HepG2 (cell line): ENCODE data around the gene MYPN.

Source experiments
- BRCA1 ChIP-seq: sonication (generic); formaldehyde crosslinking; IDR thresholded peaks from 2 replicates; pipeline ENCODE4 v1.4.0; 2020; ENCODE audit warnings: missing genetic modification reagents
- CEBPB ChIP-seq: IDR thresholded peaks from 2 replicates; pipeline ENCODE4 v1.6.1; 2011; ENCODE audit warnings: low read depth, low read length, improper control_type of control experiment, borderline replicate concordance
- CTCF ChIP-seq: sonication (generic); formaldehyde crosslinking; IDR thresholded peaks from 2 replicates; pipeline ENCODE4 v1.5.0; 2020; ENCODE audit warnings: mild to moderate bottlenecking, missing genetic modification reagents, moderate library complexity
- EP300 ChIP-seq, 3 experiments: sonication (generic) in 1 of 3; formaldehyde crosslinking in 1 of 3; IDR thresholded peaks; 2 replicates each; pipeline versions ENCODE4 v1.5.1 to v1.6.1; 2011 to 2020; ENCODE audit warnings: low read depth in 2 of 3, low read length in 2 of 3, borderline replicate concordance in 1 of 3, improper control_type of control experiment in 1 of 3, mild to moderate bottlenecking in 1 of 3, missing genetic modification reagents in 1 of 3, moderate library complexity in 1 of 3
- EZH2 ChIP-seq: conservative IDR thresholded peaks from 2 replicates; pipeline ENCODE4 v1.6.1; 2012; ENCODE audit warnings: mild to moderate bottlenecking, low read depth, low read length, moderate library complexity
- GABPA ChIP-seq, 2 experiments: IDR thresholded peaks; 2 replicates each; pipeline ENCODE4 v1.6.1; 2011 to 2016; ENCODE audit warnings: low read depth in 2 of 2, low read length in 1 of 2, missing biosample characterization in 1 of 2, missing genetic modification characterization in 1 of 2
- KDM1A ChIP-seq: IDR thresholded peaks from 2 replicates; pipeline ENCODE4 v1.6.1; 2016; ENCODE audit warnings: missing compliant biosample characterization
- PCBP2 ChIP-seq: fragments of 200-400 bp; formaldehyde crosslinking; optimal IDR thresholded peaks from 2 replicates; pipeline ENCODE3; 2018; ENCODE audit warnings: low read length, low read depth; ENCODE audit not compliant: poor library complexity, severe bottlenecking
- ZFY ChIP-seq: sonication (generic); formaldehyde crosslinking; IDR thresholded peaks from 2 replicates; pipeline ENCODE4 v1.4.0; 2020; ENCODE audit warnings: missing genetic modification reagents
- ZNF274 ChIP-seq: sonication (generic); formaldehyde crosslinking; IDR thresholded peaks from 2 replicates; pipeline ENCODE4 v1.5.1; 2020; ENCODE audit warnings: mild to moderate bottlenecking, missing genetic modification reagents
- ZNF513 ChIP-seq: sonication (generic); formaldehyde crosslinking; conservative IDR thresholded peaks from 2 replicates; pipeline ENCODE4 v1.5.0; 2020; ENCODE audit warnings: missing genetic modification reagents
- ZSCAN9 ChIP-seq: IDR thresholded peaks from 2 replicates; pipeline ENCODE4 v1.6.1; 2016; ENCODE audit warnings: borderline replicate concordance

DNA sequence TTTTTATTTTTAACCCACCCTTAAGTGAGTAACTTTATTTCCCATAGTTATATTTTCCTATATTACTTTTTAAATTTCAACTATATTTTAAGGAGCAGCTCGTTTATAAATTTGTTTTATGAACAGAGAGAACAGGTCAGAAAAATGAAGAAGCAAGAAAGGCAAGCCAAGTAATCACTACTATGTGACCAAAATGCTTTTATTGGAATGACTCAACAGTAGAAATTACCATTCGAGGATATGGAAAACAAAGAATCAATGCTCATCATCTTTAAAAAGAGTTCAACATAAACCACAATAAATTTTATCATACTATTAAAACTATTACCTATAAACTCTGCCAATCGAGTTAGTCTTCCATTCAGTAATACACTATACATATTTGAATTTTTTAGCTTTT lies 41.8 kb upstream of the MYPN start:
- TF ChIP-seq EP300 (IDR thresholded peaks at IDR 0.05; ENCODE audit: low read depth in 2 of 2, low read length in 2 of 2) (no peak), EP300 (CRISPR knock-in tag; IDR thresholded peaks at IDR 0.05; ENCODE audit: borderline replicate concordance) (no peak), ZSCAN9 (CRISPR knock-in tag) (no peak), ZNF513 (CRISPR knock-in tag) (no peak), CEBPB (no peak), CTCF (CRISPR knock-in tag) (no peak), PCBP2 (no peak), ZFY (no peak), ZNF274 (CRISPR knock-in tag) (no peak), GABPA (IDR thresholded peaks at IDR 0.05; ENCODE audit: low read depth, low read length) (no peak), GABPA (CRISPR knock-in tag; IDR thresholded peaks at IDR 0.05; ENCODE audit: low read depth) (no peak), BRCA1 (CRISPR knock-in tag) (no peak), KDM1A (CRISPR knock-in tag) (no peak), EZH2 (no peak)
